Large intestine (tissue), 3 donors: ENCODE results near the gene HARS1. TPM values are rescaled to one million over a fixed set of nuclear protein-coding genes. Genes with fewer than 3 reads are reported as not detected.
"Not testable (repeated sequence)": the region's sequence is repeated elsewhere in the genome, so short reads cannot be mapped to it uniquely, and the experiment has no call there.

Experiments used
- DNase-seq, 2 donors: peaks; one replicate each; pipeline versions ENCODE4 v3.0.0 to v3.0.0-alpha.2; 2013
- H3K27ac ChIP-seq: one replicate; pipeline ENCODE4 v1.5.1; 2013; ENCODE audit warnings: low read length
- H3K27me3 ChIP-seq: 2 replicates; pipeline ENCODE4 v1.6.1; 2013; ENCODE audit warnings: low read length; ENCODE audit not compliant: control insufficient read depth, insufficient read depth
- H3K36me3 ChIP-seq: 2 replicates; pipeline ENCODE4 v1.6.1; 2013; ENCODE audit warnings: low read length; ENCODE audit not compliant: control insufficient read depth, insufficient read depth
- H3K4me1 ChIP-seq: one replicate; pipeline ENCODE4 v1.6.1; 2013; ENCODE audit warnings: low read length; ENCODE audit not compliant: control insufficient read depth, insufficient read depth
- H3K4me3 ChIP-seq: one replicate; pipeline ENCODE4 v1.5.1; 2013; ENCODE audit warnings: low read length
- H3K9me3 ChIP-seq: one replicate; pipeline ENCODE4 v1.6.1; 2013; ENCODE audit warnings: mild to moderate bottlenecking, low read depth, low read length, moderate library complexity; ENCODE audit not compliant: control insufficient read depth
- WGBS: methylation state at CpG from one replicate; pipeline ENCODE4 v1.1.5; 2013; ENCODE audit warnings: low lambda C conversion rate; ENCODE audit not compliant: insufficient coverage; 5-methylcytosine and 5-hydroxymethylcytosine counted together
- polyA plus RNA-seq: library from polyadenylated mRNA; unstranded; fragments of 120-200 nt; gene quantifications from one replicate; pipeline ENCODE4 v1.2.1, GENCODE V29; 2013

Gene HARS1
- polyA plus RNA-seq, 1 donor = 55.4 TPM

- H3K4me1 ChIP-seq, H3K9me3 ChIP-seq, H3K4me3 ChIP-seq, H3K36me3 ChIP-seq, DNase-seq, H3K27ac ChIP-seq, H3K27me3 ChIP-seq: not testable (repeated sequence)
- WGBS = no CpG with 5 or more reads among the region's 2 CpGs
Observed at GRCh38 chr5:140716238-140716637, 25.1 kb upstream of the HARS1 start.

- H3K4me1 ChIP-seq = peaks cover 4% of the 10 kb centered on the region
- no peak overlapping the region for H3K27ac ChIP-seq
- no peak overlapping the region for H3K4me3 ChIP-seq
- no peaks in the 10 kb centered on the region for H3K9me3 ChIP-seq
- no peaks in the 10 kb centered on the region for H3K27me3 ChIP-seq
- H3K36me3 ChIP-seq = no peaks in the 10 kb centered on the region
- no peak for DNase-seq
- no CpG with 5 or more reads among the region's 1 CpG for WGBS
Observed at GRCh38 chr5:140713562-140714094, 22.5 kb upstream of the HARS1 start.

- 100% methylated on average over 1 of the region's 1 CpG for WGBS
- Histone ChIP-seq H3K4me1 (peaks cover 4% of the 10 kb centered on the region), H3K4me3 (peak overlapping the region; percentile 74), H3K36me3 (peaks cover 2% of the 10 kb centered on the region), H3K27ac (no peak overlapping the region), H3K9me3 (no peaks in the 10 kb centered on the region), H3K27me3 (no peaks in the 10 kb centered on the region)
- no peak for DNase-seq
Observed at GRCh38 chr5:140711794-140712193, 20.6 kb upstream of the HARS1 start.

GRCh38 chr5:140710899-140711552, 19.9 kb upstream of the HARS1 start:
- H3K9me3 ChIP-seq = no peaks in the 10 kb centered on the region
- peaks cover 4% of the 10 kb centered on the region for H3K36me3 ChIP-seq
- peak overlapping the region; percentile 74 for H3K4me3 ChIP-seq
- peak overlapping the region; percentile 83 for H3K27ac ChIP-seq
- peak; percentile 63 to 95 for DNase-seq
- WGBS = 0% methylated on average over 2 of the region's 27 CpGs
- peaks cover 4% of the 10 kb centered on the region for H3K4me1 ChIP-seq
- no peaks in the 10 kb centered on the region for H3K27me3 ChIP-seq

- WGBS = no CpG with 5 or more reads among the region's 9 CpGs
- H3K27me3 ChIP-seq, DNase-seq, H3K9me3 ChIP-seq, H3K4me3 ChIP-seq, H3K4me1 ChIP-seq, H3K27ac ChIP-seq: not testable (repeated sequence)
- H3K36me3 ChIP-seq = peaks cover 24% of the 10 kb centered on the region
Observed at GRCh38 chr5:140708787-140709186, 17.6 kb upstream of the HARS1 start.

GRCh38 chr5:140707812-140708211, 16.6 kb upstream of the HARS1 start:
- no peak overlapping the region for H3K4me3 ChIP-seq
- H3K27ac ChIP-seq = no peak overlapping the region
- WGBS = no CpG with 5 or more reads among the region's 4 CpGs
- H3K36me3 ChIP-seq = peaks cover 32% of the 10 kb centered on the region
- peaks cover 4% of the 10 kb centered on the region for H3K4me1 ChIP-seq
- no peak for DNase-seq
- no peaks in the 10 kb centered on the region for H3K27me3 ChIP-seq
- no peaks in the 10 kb centered on the region for H3K9me3 ChIP-seq

DNA sequence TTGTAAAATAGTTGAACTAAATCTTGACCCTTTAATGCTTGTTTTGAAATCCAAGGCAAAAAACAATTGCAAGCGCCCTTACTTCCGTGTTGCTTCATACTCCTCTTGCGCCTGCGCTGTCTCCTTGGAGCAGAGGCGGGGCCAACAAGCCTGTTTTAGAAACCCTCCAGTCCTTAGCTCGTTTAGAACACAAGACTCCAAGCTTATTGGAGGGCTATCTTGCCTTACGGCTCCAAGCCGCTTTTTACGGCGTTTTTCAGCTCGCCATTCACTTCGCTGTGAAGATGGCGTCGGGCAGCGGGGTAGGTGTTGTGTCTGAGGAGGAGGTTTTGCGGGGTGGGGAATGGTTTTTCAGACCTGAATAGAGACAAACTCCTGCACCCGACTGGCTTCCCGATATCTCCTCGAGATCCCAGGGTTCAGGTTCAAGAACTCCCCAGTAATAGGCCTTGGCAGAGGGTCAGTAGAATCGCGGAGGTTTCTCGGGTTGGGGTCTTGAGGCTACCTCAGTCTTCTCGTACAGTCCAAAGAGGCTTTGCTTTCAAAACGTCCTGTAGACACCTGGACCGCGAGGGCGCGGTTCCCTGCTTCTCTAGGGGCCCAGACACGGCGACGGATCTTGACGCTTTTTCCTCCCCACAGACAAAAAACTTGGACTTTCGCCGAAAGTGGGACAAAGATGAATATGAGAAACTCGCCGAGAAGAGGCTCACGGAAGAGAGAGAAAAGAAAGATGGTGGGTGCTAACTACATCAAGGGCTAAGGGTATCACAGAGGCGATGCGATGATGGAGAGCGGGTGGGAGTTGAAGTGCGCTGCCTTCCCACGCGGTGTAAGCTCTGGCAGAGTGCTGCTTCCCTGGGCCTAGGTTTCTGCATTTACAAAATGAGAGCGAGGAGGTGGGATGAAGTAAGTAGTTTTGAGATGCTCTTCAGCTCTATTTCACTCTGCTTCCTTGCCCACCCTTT, 9.3 kb upstream of the HARS1 start, which contains the start of gene ZMAT2:
TSS of gene ZMAT2 (plus strand) at position 271 of the 968 bp plus-strand sequence. CDS start at position 285, 14 bp downstream.
- peaks cover 72% of the 10 kb centered on the region for H3K36me3 ChIP-seq
- peak within 1 kb of the TSS; percentile 58 for H3K27ac ChIP-seq
- DNase-seq = peak; percentile 96 to 98
- no peaks in the 10 kb centered on the region for H3K27me3 ChIP-seq
- 0% methylated on average over 1 of the region's 44 CpGs for whole genome bisulfite sequencing
- no peaks in the 10 kb centered on the region for H3K4me1 ChIP-seq
- no peaks in the 10 kb centered on the region for H3K9me3 ChIP-seq
- peak within 1 kb of the TSS; percentile 91 for H3K4me3 ChIP-seq

DNA sequence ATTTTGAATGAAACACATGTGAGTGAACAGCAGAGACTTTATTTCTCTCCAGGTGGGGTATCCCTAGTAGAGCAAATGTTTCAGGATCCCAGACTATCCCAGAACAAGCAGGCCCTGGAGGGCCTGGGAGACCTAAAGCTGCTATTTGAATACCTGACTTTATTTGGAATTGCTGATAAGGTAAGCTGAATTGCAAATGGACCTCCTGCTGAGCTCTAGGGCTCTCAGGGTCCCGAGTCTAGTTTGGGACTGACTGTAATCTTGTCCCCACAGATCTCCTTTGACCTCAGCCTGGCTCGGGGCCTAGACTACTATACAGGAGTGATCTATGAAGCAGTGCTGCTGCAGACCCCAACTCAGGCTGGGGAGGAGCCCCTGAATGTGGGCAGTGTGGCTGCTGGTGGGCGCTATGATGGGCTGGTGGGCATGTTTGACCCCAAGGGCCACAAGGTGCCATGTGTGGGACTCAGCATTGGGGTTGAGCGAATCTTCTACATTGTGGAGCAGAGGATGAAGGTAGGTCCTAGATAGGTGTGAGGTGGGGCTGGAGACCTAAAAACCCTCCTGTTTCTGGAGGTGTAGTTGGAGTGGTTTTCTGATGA, 5.8 kb upstream of the HARS1 start:
- WGBS = no CpG with 5 or more reads among the region's 4 CpGs
- H3K9me3 ChIP-seq = no peaks in the 10 kb centered on the region
- no peaks in the 10 kb centered on the region for H3K27me3 ChIP-seq
- H3K4me1 ChIP-seq = no peaks in the 10 kb centered on the region
- no peak overlapping the region for H3K4me3 ChIP-seq
- H3K27ac ChIP-seq = no peak overlapping the region
- peaks cover 65% of the 10 kb centered on the region for H3K36me3 ChIP-seq
- DNase-seq = no peak

DNA sequence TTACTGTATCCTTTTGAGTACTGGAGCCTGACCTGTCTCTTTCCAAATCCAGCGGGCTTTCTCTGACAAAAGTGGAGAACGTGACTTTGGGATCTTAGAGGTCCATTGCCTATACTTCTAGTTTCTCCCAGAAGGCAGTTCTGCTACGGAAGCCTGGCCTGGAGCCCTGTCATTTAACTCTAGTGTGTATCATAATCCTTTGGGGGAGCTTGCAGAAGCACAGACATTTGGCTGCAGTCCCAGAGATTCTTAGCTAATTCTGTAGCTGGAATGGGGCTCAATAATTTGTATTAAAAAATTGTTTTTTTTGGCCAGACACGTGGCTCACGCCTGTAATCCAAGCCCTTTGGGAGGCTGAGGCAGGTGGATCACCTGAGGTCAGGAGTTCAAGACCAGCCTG, 3.1 kb upstream of the HARS1 start:
- Histone ChIP-seq H3K36me3 (peaks cover 63% of the 10 kb centered on the region), H3K4me3 (no peak overlapping the region), H3K27ac (no peak overlapping the region), H3K27me3 (no peaks in the 10 kb centered on the region), H3K4me1 (peaks cover 3% of the 10 kb centered on the region), H3K9me3 (no peaks in the 10 kb centered on the region)
- no CpG with 5 or more reads among the region's 5 CpGs for WGBS
- no peak for DNase-seq

DNA sequence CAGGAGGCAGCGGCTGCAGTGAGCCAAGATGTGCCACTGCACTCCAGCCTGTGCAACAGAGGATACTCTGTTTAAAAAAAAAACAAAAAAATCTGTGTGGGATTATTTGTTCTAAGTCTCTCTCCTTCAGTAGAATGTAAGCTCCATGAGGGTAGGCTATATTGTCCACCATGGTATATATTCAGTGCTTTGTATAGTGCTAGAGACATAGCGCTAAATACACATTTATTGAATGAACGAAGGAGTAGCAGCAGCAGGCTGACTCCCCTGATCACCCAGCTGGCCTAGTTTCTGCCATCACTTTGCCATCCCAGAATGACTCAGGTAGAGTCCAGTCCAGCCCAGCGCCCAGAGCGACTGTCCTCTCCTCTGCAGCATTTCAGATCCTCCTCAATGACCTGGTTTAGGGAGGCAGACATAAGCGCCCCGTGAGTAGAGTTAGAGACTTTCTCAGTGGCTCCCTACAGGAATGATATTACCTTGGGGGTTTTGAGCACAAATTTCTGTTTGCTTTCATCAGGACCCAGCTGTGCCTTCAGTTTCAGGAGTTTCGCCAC, 716 bp downstream of the HARS1 start:
- H3K4me3 ChIP-seq = peak overlapping the region; percentile 83
- H3K9me3 ChIP-seq = no peaks in the 10 kb centered on the region
- no CpG with 5 or more reads among the region's 8 CpGs for WGBS
- H3K4me1 ChIP-seq = peaks cover 3% of the 10 kb centered on the region
- peaks cover 34% of the 10 kb centered on the region for H3K36me3 ChIP-seq
- peak overlapping the region; percentile 16 for H3K27ac ChIP-seq
- no peak for DNase-seq
- no peaks in the 10 kb centered on the region for H3K27me3 ChIP-seq
